HTERT RPE-1 (cell line): ENCODE measurements around the gene ABCA9.
"Not testable (repeated sequence)": the region's sequence is repeated elsewhere in the genome, so short reads cannot be mapped to it uniquely, and the experiment has no call there.

Source experiments
- in situ Hi-C: fragments of 300-500 bp; cut with MboI; formaldehyde crosslinking; loops from 4 replicates; pipeline ENCODE4 v1.14.3; 2020; ENCODE audit warnings: low sequenced_read_pairs

The ABCA9 gene

GRCh38 chr17:68957944-68958343, 102.8 kb downstream of the ABCA9 start:
- in situ Hi-C loops = no loop called here

DNA sequence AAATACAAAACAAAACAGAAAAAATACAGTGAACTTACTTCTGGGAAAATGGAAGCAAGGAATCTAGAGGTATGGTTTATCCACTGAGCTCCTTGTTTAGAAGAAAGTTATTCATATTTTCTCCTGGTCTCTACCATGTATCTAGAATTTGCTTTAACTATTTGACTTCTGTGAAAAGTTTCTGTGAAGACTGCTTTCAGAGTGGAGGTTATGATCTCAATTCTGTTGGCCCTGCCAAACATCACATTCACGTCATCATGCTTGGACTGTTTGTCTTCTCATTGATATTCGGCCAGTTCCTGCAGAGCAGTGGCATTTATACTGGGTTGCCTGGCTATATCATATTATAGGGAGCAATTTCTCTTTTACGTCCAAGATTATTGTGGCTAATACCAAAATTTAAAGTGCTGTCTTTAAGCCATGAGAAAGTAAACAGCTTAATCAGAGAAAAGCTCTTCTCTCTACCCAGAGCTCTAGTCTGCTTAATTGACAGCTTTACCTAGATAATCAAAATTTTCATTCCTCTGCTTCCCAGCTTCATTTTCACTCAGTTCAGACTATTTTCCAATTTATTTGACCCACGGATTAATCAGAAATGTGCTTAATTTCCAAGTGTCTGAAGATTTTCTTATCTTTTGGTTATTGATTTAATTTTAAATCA, 105.4 kb downstream of the ABCA9 start, which contains the start of gene ABCA8:
Gene ABCA8, minus strand, starts transcription at position 212 of the 661 bp plus-strand sequence. CDS start 13,358 bp downstream, outside the sequence.
- in situ Hi-C loops = no loop called here

DNA sequence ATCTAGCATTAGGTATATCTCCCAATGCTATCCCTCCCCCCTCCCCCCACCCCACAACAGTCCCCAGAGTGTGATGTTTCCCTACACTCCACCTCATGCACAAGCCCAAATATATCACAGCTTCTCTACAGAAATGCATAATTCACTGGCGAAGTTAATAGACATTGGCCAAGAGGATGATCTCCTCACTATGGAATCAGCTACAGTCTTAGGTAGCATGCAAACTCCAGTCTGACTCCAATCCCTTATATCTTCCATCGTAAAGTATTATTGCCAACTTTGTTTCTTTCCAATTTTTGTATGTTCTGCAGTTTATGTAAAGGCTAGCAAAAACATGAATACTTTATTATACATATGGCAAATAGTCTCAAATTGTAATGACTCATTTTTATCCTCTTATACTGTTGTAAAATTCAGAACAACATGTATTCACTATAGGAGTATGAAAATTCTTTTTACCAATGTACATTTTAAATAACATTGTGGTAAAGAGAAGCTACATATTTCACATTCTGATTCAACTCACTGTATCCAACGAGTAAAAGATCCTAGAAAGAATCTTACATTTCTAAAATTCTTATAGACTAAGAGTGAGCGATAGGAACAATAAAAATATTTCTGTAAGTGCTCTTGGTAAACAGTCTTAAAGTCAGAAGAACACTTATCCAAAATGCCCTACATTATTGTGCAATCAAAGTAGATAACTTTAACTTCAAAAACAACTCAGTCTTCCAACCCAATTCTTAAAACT, 106.4 kb downstream of the ABCA9 start:
- in situ Hi-C loops = no loop called here

DNA sequence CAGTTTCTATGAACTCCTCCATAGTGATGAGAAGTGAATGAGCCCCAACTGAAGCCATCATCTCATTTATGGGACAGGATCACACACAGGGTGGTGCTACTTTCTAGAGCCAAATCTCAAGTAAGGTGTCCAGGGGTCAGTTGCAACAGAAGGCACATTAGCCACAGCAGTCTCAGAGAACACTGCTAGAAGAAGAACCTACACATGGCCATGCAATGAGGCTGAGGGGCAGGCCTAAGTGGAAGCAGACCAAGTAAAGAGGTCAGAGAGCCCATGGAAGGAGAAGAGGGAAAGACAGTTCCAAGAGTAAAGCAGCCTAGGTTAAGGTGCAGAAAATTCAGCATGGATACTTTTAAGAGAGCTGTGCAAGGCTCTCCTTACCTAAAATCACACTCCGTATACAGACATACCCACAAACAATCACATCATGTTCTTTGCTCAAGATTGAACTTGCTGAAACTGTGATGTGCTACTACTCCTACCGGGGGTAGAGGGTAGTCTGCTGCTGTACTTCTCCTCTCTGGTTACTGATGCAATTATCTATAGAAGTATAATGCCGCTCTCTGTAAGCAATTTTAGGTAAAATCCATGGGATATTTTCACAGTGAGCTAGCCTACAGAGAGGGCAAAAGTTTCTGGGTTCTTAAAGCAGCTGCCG, 107.3 kb downstream of the ABCA9 start:
- in situ Hi-C loops = no loop called here

DNA sequence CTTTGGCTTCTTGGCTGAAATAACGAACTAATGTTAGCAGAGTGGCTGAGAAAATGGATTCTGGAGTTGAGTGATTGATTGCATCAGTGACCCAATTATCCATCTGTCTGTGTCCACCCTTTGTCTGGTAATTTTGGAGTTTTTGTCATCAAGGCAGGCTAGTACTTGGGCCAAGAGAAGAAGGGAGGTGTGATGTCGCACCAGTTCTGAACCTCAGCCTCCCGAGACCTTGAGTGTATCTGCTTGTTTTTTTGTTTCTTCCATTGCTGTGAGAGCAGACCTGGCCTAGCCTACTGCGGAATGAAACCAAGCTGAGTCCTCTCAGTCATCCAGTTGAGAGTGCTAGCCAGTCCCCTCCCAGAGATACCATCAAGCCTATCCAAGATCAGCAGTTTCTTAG, 110.0 kb downstream of the ABCA9 start:
- in situ Hi-C loops = no loop called here

DNA sequence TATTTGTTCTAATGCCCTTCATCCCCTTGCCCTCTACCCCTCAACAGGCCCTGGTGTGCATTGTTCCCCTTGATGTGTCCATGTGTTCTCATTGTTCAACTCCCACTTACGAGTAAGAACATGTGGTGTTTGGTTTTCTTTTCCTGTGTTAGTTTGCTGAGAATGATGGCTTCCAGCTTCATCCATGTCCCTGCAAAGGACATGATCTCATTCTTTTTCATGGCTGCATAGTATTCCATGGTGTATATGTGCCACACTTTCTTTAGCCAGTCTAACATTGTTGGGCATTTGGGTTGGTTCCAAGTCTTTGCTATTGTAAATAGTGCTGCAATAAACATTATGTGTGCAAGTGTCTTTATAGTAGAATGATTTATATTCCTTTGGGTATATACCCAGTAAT, 112.9 kb downstream of the ABCA9 start:
- in situ Hi-C loops = not testable (repeated sequence)

DNA sequence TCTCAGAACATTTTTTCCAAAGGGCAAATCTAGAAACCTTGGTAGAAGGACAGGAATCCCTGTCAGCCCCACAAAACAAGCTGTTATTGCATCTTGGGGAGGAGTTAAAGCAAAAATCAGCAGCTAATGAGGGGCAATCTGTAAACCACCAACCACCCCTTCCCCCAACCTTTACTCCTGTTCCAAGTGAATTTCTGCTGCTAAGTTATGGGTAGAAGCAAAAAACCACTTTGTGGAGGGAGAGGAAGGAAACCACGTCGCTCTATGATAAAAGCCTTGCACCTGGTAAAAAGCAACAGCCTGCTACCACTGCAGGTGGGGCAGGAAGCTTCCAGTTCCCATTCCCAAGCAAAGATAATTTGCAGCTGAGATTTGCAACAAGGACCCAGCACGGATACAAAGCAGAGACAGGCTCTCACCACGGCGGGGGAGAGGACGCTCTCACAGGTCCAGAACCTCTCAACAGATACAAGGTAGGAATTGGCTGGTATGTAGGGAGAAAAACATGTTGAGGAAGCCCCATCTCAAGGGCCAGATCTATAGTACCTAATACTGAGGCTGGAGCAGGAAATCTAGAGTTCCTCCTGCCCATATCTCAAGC, 116.2 kb downstream of the ABCA9 start:
- in situ Hi-C loops = no loop called here

DNA sequence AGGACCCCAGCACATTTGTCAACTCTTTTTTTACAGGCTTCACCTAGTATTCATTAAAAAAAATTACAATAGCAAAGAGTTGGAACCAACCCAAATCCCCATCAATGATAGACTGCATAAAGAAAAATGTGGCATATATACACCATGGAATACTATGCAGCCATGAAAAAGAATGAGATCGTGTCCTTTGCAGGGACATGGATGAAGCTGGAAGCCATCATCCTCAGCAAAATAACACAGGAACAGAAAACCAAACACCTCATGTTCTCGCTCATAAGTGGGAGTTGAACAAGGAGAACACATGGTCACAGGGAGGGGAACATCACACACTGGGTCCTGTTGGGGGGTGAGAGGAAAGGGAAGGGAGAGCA, 116.9 kb downstream of the ABCA9 start:
- in situ Hi-C loops = not testable (repeated sequence)

DNA sequence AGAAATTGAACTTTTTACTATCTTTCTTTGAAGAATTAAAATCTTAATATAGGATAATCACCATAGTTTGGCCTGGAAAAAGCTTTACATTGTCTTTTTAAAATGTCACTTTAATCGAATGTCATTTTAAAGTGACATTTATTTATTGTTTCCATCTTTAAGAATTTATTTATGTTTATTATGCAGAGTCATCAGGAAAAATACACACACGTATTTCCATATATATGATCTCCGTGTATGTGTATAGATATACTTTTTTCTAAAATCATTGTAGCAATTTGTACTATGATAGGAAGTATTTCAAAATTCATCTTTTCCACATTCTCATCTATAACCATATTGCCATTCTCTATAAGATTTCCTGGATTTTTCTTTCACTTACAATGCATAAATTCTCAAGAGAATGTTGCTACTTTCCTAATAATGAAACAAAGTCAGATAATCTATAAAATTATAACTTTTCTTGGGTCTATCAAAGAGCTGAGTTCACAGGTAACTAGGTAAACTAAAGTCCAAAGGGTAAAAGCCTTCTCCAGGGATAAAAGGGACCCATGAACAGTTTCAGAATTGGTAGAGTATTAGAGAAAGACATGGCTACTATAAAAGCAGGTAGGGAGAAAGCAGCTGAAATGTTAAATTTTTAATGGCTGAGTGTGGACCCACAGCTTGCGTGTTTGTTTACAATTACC, 117.5 kb downstream of the ABCA9 start:
- in situ Hi-C loops = no loop called here

DNA sequence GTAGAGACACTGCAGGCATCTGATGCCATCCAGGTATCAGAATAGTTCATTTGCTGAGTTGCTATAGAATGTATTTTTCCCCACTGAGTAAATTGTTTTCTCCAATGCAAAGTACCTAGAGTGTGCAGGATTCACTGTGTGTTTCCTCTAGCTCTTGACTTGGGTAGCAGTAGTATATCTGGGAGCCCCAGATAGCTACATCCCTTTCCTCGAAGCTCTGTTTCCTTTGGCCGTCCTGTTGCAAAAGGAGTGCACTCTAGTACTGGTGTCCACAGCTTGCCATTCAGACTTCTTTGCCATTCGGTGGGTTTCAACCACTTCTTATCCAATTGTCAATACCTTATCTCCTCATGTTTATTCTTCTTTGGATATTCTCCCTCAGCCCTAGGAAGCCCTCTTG, 118.3 kb downstream of the ABCA9 start:
- in situ Hi-C loops = no loop called here

GRCh38 chr17:68941761-68942160, 119.0 kb downstream of the ABCA9 start:
- in situ Hi-C loops = no loop called here

GRCh38 chr17:68939195-68939594, 121.5 kb downstream of the ABCA9 start:
- in situ Hi-C loops = no loop called here

DNA sequence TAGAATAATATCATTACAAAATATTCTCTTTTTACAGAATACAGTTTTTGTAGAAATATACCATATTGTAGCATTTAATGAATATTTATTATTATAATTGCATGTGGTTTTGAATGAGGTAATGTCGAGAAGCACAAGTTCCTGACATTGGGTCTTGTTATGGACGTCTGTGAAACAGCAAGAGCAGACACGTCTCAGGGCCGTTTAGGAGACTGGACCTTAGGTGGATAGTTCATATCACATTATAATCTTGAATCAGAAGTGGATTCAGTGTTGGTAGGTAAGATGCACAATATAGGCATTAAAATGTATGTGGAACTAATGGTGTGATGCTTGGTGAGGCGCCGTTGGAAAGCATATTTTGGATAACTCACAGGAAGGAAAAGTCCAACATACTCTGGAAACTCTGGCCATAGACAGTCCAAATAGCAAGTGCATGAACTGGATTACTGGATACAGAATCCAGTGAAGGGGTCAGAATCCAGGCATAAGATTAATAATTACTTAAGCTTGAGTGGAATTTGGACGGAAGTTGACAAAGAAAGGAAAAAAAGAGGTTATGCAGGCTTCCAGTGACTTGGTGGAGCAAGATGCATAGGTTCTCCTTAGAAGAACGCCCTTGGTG, 122.7 kb downstream of the ABCA9 start:
- in situ Hi-C loops = no loop called here

DNA sequence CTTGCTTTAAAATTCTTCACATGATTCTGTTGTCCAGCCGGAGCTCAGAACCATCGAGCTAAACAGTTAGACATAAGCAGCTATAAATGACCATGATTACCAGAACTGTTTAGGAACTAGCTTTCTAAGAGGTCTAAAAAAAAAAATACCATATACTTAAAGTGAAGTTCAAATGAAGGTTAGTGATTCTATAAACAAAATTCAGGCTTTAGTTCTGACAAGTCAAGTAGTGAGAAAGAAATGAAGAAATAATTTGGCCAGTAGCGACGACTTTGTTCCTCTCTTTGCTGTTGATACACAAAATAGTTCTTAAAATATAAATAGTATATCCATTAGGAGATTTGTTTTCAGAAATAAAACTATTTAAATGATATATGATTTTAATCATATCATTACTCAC, 133.2 kb downstream of the ABCA9 start:
- in situ Hi-C loops = no loop called here

- in situ Hi-C loops = no loop called here
These were observed 135.7 kb downstream of the ABCA9 start for GRCh38 chr17:68924793-68925720.
